Endothelial cell of umbilical vein (primary cell): ENCODE data around the gene RPS6KA3.

ENCODE experiments used
- CTCF ChIP-seq, 2 donors: IDR thresholded peaks; 1 replicate in 1 of 2; 2 replicates in 1 of 2; pipeline ENCODE4 v1.5.1; 2011; ENCODE audit warnings: low read length in 2 of 2, mild to moderate bottlenecking in 2 of 2, moderate library complexity in 2 of 2, control low read depth in 1 of 2, inconsistent platforms in 1 of 2, low read depth in 1 of 2; ENCODE audit not compliant: insufficient read depth in 1 of 2; ENCODE audit errors: extremely low read depth in 1 of 2
- EZH2 ChIP-seq: IDR thresholded peaks from 2 replicates; pipeline ENCODE4 v1.6.1; 2012; ENCODE audit warnings: borderline replicate concordance, low read depth, mild to moderate bottlenecking, moderate library complexity, low read length, inconsistent platforms; ENCODE audit not compliant: severe bottlenecking
- FOS ChIP-seq: IDR thresholded peaks from 2 replicates; pipeline ENCODE4 v1.6.1; 2011; ENCODE audit warnings: mild to moderate bottlenecking, low read length, moderate library complexity, borderline replicate concordance; ENCODE audit not compliant: insufficient read depth
- JUN ChIP-seq: IDR thresholded peaks from 2 replicates; pipeline ENCODE4 v1.6.1; 2011; ENCODE audit warnings: borderline replicate concordance, low read depth; ENCODE audit not compliant: insufficient read length, insufficient read depth
- MAX ChIP-seq: IDR thresholded peaks from 2 replicates; pipeline ENCODE4 v1.6.1; 2011; ENCODE audit not compliant: insufficient read depth, insufficient read length
- MYC ChIP-seq: IDR thresholded peaks from one replicate; pipeline ENCODE4 v1.6.1; 2011; ENCODE audit warnings: mild to moderate bottlenecking, low read depth, low read length
- POLR2A ChIP-seq: IDR thresholded peaks from 2 replicates; pipeline ENCODE4 v1.6.1; 2012; ENCODE audit warnings: low read depth, mild to moderate bottlenecking, control low read depth, low read length
- POLR2AphosphoS5 ChIP-seq: IDR thresholded peaks from 2 replicates; pipeline ENCODE4 v1.6.1; 2012; ENCODE audit warnings: low read depth, mild to moderate bottlenecking, control low read depth, low read length, moderate library complexity; ENCODE audit not compliant: insufficient read depth

GRCh38 chrX:20149326-20149725 is 117.4 kb downstream of the RPS6KA3 start:
- TF ChIP-seq CTCF (IDR thresholded peaks at IDR 0.05; ENCODE audit: extremely low read depth in 1 of 2, insufficient read depth in 1 of 2, low read depth in 1 of 2, low read length in 2 of 2) (no peak), POLR2A (no peak), MAX (no peak), POLR2AphosphoS5 (no peak), EZH2 (no peak), JUN (no peak), FOS (no peak), MYC (no peak)
